ENCODE measurements around the gene NTRK2. TPM values are rescaled to one million over a fixed set of nuclear protein-coding genes. Genes with fewer than 3 reads are reported as not detected.

NTRK2 gene
- polyA plus RNA-seq, 1 experiment = 2.0 TPM

DNA sequence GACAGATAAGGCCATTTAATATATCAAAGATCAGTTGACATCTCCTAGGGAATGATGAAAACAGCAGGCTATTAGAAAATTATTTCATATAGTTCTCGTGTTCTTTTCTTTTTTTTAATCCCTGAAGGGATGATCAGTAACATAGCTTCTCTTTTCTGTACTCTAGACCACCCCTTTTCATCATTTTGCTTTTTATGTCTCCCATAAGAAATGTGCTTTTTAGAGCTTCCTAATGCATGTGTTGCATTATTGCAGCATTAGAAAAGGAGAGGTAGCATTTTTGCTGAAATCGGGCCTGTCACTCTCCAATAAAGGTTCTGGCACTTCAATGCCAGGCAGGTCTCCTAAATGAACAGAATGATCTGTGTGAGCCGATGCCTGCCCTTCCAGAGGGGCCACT lies 143.3 kb downstream of the NTRK2 start:
- no peak overlapping the region for H3K4me3 ChIP-seq (ENCODE audit: low read depth, low read length)
- DNase-seq (ENCODE audit: low read depth) = no peak
- ChIA-PET CTCF (interaction anchor here (0.9 kb wide), 1 partner anchor 142 kb away, joined by 3 read pairs; no protein-coding TSS in a partner anchor), POLR2A (no interaction called here)
- TF ChIP-seq, protein P1, sequence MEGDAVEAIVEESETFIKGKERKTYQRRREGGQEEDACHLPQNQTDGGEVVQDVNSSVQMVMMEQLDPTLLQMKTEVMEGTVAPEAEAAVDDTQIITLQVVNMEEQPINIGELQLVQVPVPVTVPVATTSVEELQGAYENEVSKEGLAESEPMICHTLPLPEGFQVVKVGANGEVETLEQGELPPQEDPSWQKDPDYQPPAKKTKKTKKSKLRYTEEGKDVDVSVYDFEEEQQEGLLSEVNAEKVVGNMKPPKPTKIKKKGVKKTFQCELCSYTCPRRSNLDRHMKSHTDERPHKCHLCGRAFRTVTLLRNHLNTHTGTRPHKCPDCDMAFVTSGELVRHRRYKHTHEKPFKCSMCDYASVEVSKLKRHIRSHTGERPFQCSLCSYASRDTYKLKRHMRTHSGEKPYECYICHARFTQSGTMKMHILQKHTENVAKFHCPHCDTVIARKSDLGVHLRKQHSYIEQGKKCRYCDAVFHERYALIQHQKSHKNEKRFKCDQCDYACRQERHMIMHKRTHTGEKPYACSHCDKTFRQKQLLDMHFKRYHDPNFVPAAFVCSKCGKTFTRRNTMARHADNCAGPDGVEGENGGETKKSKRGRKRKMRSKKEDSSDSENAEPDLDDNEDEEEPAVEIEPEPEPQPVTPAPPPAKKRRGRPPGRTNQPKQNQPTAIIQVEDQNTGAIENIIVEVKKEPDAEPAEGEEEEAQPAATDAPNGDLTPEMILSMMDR (IDR thresholded peaks at IDR 0.05; ENCODE audit: insufficient read depth, low read depth, low read length) = no peak
- H3K36me3 ChIP-seq (ENCODE audit: control insufficient read depth, insufficient read depth, low read length) = no peaks in the 10 kb centered on the region
- no peaks in the 10 kb centered on the region for H3K27me3 ChIP-seq (ENCODE audit: control insufficient read depth, insufficient read depth, low read length)

DNA sequence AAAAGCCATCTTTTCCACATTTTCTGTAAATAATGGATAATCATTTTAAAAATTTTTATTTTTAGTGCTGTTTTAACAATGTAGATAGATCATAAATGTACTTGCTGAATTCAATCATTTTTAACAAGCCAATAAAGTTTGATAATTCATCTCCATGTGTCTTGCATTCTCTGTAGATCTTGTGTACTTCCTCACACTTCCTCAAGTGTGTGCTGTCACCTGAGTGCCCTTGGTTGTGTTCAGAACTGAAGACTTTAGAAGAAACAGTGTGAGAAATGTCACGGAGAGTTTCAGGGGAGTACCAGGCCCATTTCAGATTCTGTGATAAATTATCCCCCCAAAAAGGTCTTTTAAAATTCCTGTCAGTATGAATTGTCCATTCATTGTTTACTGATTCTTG lies 146.0 kb downstream of the NTRK2 start:
- CTCF ChIA-PET = no interaction called here
- H3K4me3 ChIP-seq (ENCODE audit: low read depth, low read length) = no peak overlapping the region
- TF ChIP-seq, protein P1 (IDR thresholded peaks at IDR 0.05; ENCODE audit: insufficient read depth, low read depth, low read length) = no peak
- no peaks in the 10 kb centered on the region for H3K36me3 ChIP-seq (ENCODE audit: control insufficient read depth, insufficient read depth, low read length)
- no peak for DNase-seq (ENCODE audit: low read depth)
- H3K27me3 ChIP-seq (ENCODE audit: control insufficient read depth, insufficient read depth, low read length) = no peaks in the 10 kb centered on the region
- POLR2A ChIA-PET = no interaction called here

DNA sequence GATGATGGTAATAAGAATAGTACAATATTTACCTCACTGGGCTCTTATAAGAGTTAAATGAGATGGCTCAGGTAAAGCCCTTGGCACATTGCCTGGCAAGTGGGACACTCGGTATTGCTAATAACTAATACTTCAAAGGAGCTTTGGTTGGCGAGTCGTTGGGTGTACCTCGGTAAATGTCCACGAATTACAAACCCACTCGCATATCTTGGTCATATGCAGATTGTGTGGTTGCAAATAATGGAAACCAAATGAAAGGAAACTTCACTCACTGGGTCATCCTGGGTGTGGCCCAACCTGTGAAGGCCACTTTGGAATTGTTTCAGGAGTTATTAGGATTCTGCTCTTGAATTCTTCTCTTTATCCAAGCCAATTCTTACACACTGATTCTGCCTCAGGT lies 147.5 kb downstream of the NTRK2 start:
- Histone ChIP-seq H3K4me3 (ENCODE audit: low read depth, low read length) (no peak overlapping the region), H3K27me3 (ENCODE audit: control insufficient read depth, insufficient read depth, low read length) (no peaks in the 10 kb centered on the region), H3K36me3 (ENCODE audit: control insufficient read depth, insufficient read depth, low read length) (no peaks in the 10 kb centered on the region)
- TF ChIP-seq, protein P1 (IDR thresholded peaks at IDR 0.05; ENCODE audit: insufficient read depth, low read depth, low read length) = no peak
- ChIA-PET POLR2A (no interaction called here), CTCF (interaction anchor here (0.9 to 1.3 kb wide), 2 partner anchors 10 to 11 kb away, joined by 4 to 5 read pairs; no protein-coding TSS in a partner anchor)
- no peak for DNase-seq (ENCODE audit: low read depth)

DNA sequence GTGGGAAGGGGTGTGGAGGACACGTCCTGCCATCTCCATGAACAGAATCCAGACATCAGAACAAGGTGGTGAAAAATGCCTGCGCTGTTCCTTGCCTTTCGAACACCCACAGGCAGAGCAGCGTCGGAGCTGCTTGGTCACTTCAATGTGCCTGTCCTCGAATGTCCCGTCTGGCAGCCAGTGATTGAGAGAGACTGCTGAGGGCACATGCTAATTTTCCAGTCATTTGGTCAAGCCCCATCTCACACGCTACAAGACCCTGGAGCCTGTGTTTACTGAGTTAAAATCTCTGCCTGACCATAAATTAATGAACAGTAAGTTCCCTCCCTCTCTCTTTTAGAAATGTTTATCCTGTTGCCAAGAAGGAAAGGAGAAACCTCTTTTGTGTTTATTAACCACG lies 149.3 kb downstream of the NTRK2 start:
- POLR2A ChIA-PET = no interaction called here
- CTCF ChIA-PET = interaction anchor here (0.7 kb wide), 1 partner anchor 29 kb away, joined by 3 read pairs; no protein-coding TSS in a partner anchor

DNA sequence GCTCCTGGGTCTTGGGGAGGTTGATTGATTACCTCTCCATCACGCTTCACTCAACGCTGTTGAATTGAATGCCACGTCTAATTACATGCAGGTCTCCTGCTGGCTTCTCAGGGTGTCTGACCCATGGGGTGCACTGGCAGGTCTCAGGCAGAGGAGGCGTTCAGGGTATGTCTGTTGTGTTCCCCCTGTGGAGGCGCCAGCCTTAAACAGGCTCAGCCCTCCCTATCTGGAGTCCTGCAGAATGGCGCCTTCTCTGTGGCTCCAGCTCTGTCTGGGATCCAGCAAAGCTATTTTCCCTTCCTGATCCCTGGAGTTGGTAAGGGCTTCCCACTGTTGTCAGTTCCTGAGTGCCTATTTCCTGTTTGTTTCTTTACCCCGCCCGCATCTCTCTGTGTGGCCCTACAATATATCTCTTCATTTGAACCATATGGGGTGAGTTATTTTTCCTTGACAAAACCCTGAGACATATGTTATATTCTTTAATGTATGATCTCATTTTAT lies 150.0 kb downstream of the NTRK2 start:
- TF ChIP-seq, protein P1 (IDR thresholded peaks at IDR 0.05; ENCODE audit: insufficient read depth, low read depth, low read length) = no peak
- ChIA-PET POLR2A (no interaction called here), CTCF (no interaction called here)
- H3K4me3 ChIP-seq (ENCODE audit: low read depth, low read length) = no peak overlapping the region
- no peak for DNase-seq (ENCODE audit: low read depth)
- H3K27me3 ChIP-seq (ENCODE audit: control insufficient read depth, insufficient read depth, low read length) = no peaks in the 10 kb centered on the region
- H3K36me3 ChIP-seq (ENCODE audit: control insufficient read depth, insufficient read depth, low read length) = no peaks in the 10 kb centered on the region

More for the DNA sequence above, 149.3 kb downstream of the NTRK2 start:
- TF ChIP-seq, protein P1 (IDR thresholded peaks at IDR 0.05; ENCODE audit: insufficient read depth, low read depth, low read length) = no peak
- Histone ChIP-seq H3K27me3 (ENCODE audit: control insufficient read depth, insufficient read depth, low read length) (no peaks in the 10 kb centered on the region), H3K4me3 (ENCODE audit: low read depth, low read length) (no peak overlapping the region), H3K36me3 (ENCODE audit: control insufficient read depth, insufficient read depth, low read length) (no peaks in the 10 kb centered on the region)
- DNase-seq (ENCODE audit: low read depth) = no peak
